Kidney epithelial cell (primary cell): ENCODE measurements around the gene CADM2. TPM values are rescaled to one million over a fixed set of nuclear protein-coding genes. Genes with fewer than 3 reads are reported as not detected.

Source experiments
- DNase-seq: peaks from one replicate; pipeline ENCODE4 v3.0.0-alpha.2; 2010; ENCODE audit warnings: low read depth
- H3K27me3 ChIP-seq: 2 replicates; pipeline ENCODE4 v1.6.0; 2011; ENCODE audit warnings: low read length; ENCODE audit not compliant: control insufficient read depth, insufficient read depth
- H3K36me3 ChIP-seq: 2 replicates; pipeline ENCODE4 v1.5.1; 2011; ENCODE audit warnings: low read length; ENCODE audit not compliant: control insufficient read depth, insufficient read depth
- H3K4me3 ChIP-seq: 2 replicates; pipeline ENCODE4 v1.5.1; 2011; ENCODE audit warnings: low read depth, mild to moderate bottlenecking, control low read depth, low read length
- total RNA-seq: library from RNA; depleted of rRNA; stranded (reverse); fragments of >200 nt; gene quantifications from 2 replicates; pipeline ENCODE4 v1.2.3, GENCODE V29; 2015
- TF ChIP-seq, protein P1 (sequence below): IDR thresholded peaks from 2 replicates; pipeline ENCODE4 v1.5.1; 2011; ENCODE audit warnings: mild to moderate bottlenecking, moderate library complexity, low read length, control low read depth, inconsistent platforms; ENCODE audit not compliant: insufficient read depth, poor library complexity, severe bottlenecking

The CADM2 gene
- total RNA-seq, 1 donor from 2014 or later: 0.42 TPM

DNA sequence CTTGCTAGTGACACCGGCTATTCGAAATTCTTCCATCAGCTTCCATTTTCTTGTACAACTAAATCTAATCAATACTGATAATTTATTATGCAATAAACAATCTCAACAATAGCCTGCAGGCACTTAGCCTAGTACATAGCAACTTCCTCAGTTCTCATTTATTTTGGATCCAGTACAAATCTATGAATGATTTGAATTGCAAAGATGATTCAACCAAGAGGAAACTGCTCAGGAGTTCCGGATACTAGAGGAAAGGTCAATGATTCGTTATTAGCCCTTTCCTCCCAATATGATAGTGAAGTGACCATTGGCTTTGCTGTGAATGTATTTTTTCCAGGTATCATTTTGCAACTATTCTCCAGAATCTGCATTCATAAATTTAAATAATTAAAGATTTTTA is 827.0 kb downstream of the CADM2 start:
- DNase-seq: no peak
- Histone ChIP-seq H3K27me3 (no peaks in the 10 kb centered on the region), H3K4me3 (no peak overlapping the region), H3K36me3 (no peaks in the 10 kb centered on the region)
- TF ChIP-seq, protein P1, sequence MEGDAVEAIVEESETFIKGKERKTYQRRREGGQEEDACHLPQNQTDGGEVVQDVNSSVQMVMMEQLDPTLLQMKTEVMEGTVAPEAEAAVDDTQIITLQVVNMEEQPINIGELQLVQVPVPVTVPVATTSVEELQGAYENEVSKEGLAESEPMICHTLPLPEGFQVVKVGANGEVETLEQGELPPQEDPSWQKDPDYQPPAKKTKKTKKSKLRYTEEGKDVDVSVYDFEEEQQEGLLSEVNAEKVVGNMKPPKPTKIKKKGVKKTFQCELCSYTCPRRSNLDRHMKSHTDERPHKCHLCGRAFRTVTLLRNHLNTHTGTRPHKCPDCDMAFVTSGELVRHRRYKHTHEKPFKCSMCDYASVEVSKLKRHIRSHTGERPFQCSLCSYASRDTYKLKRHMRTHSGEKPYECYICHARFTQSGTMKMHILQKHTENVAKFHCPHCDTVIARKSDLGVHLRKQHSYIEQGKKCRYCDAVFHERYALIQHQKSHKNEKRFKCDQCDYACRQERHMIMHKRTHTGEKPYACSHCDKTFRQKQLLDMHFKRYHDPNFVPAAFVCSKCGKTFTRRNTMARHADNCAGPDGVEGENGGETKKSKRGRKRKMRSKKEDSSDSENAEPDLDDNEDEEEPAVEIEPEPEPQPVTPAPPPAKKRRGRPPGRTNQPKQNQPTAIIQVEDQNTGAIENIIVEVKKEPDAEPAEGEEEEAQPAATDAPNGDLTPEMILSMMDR: no peak

DNA sequence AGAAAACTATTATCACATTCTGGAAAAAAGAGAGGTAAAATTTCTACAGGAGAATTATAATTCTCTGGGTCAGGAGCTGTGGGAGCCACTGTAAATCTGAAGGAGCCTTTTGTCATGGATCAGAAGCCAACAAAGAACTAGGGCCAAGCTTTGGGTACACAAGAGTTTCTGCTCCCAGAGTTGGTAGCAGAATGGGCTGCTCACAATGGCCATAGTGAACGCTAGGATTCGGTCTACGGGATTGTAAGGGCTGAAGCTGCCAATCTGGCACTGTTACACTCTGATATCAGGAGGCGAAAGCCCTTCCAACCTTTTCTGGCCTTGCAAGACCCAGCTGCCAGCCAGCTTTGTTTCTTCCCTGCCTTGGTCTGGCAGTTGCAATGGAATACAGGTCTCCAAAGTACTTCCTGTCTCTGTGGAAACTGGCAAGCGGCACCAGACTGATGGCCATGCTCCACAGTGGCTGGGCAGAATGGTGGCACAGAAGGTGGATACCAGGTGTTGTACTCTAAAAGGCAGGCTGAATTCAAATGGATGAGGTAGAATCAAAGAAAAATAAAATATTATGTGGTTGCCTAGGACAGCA is 831.7 kb downstream of the CADM2 start:
- TF ChIP-seq, protein P1: no peak
- H3K36me3 ChIP-seq: no peaks in the 10 kb centered on the region
- no peak for DNase-seq
- no peak overlapping the region for H3K4me3 ChIP-seq
- no peaks in the 10 kb centered on the region for H3K27me3 ChIP-seq

DNA sequence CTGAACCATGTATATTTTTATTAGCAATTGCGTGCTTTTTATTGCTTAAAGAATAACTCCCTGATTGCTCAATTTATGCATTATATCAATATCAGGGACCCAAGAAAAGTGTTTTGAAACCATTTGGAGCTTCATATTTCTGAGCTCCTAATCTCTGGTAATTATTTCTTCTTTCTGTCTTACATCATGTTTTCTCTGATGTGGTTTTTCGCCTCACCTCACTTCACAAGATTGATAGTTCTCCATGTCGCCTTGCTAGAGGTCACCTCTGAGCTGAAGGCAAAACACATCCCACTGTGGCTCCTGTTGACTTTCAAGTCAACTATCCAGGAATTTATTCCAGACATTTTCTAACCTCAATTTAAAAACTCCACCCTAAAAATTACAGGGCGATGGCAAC is 837.4 kb downstream of the CADM2 start:
- Histone ChIP-seq H3K27me3 (no peaks in the 10 kb centered on the region), H3K4me3 (no peak overlapping the region), H3K36me3 (no peaks in the 10 kb centered on the region)
- DNase-seq: no peak
- TF ChIP-seq, protein P1: no peak

DNA sequence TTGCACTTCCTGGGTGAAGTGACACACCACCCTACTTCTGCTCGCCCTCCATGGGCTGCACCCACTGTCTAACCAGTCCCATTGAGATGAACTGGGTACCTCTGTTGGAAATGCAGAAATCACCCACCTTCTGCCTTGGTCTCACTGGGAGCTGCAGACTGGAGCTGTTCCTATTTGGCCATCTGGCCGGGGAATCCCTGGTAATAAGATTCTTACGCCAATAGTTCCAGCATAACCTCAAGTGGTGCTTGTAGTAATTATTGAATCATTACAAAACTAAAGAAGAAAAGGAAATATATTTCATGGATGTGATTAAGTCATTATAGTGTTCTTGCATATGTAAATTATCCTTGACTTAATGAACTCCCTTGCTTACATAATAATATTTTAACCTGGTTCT is 841.9 kb downstream of the CADM2 start:
- no peak overlapping the region for H3K4me3 ChIP-seq
- TF ChIP-seq, protein P1: no peak
- no peaks in the 10 kb centered on the region for H3K27me3 ChIP-seq
- no peak for DNase-seq
- no peaks in the 10 kb centered on the region for H3K36me3 ChIP-seq

DNA sequence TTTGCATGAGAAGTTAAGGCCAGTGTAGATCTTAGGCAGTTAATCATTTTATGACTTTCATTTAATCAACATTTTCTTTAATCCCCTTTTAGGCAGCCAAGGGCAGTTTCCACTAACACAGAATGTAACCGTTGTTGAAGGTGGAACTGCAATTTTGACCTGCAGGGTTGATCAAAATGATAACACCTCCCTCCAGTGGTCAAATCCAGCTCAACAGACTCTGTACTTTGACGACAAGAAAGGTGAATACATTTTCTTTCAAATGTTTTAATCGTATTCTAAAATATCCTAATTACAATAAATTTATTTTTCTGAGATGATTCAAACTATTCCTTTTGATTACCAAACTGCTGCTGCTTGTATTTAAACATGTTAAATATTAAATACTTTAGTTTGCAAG is 843.2 kb downstream of the CADM2 start:
- Histone ChIP-seq H3K27me3 (no peaks in the 10 kb centered on the region), H3K36me3 (no peaks in the 10 kb centered on the region), H3K4me3 (no peak overlapping the region)
- TF ChIP-seq, protein P1: peak; percentile 57
- DNase-seq: no peak

DNA sequence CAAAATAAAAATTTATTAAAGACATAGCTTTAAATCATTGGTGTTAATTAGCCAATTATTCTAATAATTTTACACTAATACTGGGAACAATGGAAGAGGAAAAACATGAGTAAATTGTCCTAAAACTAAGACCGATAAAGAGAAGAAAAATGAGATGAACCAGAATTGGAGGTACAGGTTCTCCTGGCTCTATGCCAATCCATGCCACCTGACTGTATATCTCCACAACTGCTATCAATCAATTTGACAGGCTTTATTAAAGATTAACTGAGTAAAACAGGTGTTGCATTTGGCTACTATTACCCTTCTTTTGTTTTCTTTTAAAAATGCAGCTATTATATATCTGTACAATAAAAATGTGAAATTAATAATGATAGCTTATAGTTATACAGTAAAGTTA is 850.0 kb downstream of the CADM2 start:
- Histone ChIP-seq H3K27me3 (no peaks in the 10 kb centered on the region), H3K4me3 (no peak overlapping the region), H3K36me3 (no peaks in the 10 kb centered on the region)
- TF ChIP-seq, protein P1: no peak
- DNase-seq: no peak
